GM12878 (cell line): ENCODE measurements around the gene UQCR10. TPM values are rescaled to one million over a fixed set of nuclear protein-coding genes. Genes with fewer than 3 reads are reported as not detected.

Experiments
- ATAC-seq: fragments of 200-7000 bp; cut with Tn5 transposase; 3 replicates; pipeline ENCODE4 v1.9.1; 2020; ENCODE audit warnings: mild to moderate bottlenecking, moderate library complexity
- BruUV-seq: library from RNA; stranded (reverse); fragments of 400-500 nt; replicated peaks from 2 replicates; lab custom pipeline; 2021; lab: Mats Ljungman, UMichigan
- CTCF ChIA-PET: fragments of 300-600 bp; sonication (Branson Sonifier 250); formaldehyde crosslinking; extraction: SDS; loops from one replicate; lab custom pipeline; 2021; ENCODE audit warnings: inconsistent platforms; lab: Yijun Ruan, JAX
- POLR2A ChIA-PET: fragments of 350-600 bp; formaldehyde crosslinking; extraction: SDS; loops from one replicate; lab custom pipeline; 2021; ENCODE audit warnings: inconsistent platforms; lab: Charles Lee
- RAD21 ChIA-PET: fragments of 300-600 bp; sonication (Branson Sonifier 250); formaldehyde crosslinking; loops from one replicate; lab custom pipeline; 2023; ENCODE audit warnings: antibody characterized with exemption; ENCODE audit not compliant: unreplicated experiment; lab: Charles Lee
- SMC1A ChIA-PET: fragments of 300-600 bp; sonication (Branson Sonifier 250); formaldehyde crosslinking; loops from one replicate; lab custom pipeline; 2023; ENCODE audit not compliant: unreplicated experiment, uncharacterized antibody; lab: Charles Lee
- DNase-seq: peaks from one replicate; pipeline ENCODE4 v3.0.0-alpha.2; 2011; ENCODE audit warnings: low read depth, low spot score
- FAIRE-seq: peaks from 3 replicates; lab custom pipeline; 2011; peaks lifted over from hg19 to GRCh38; lab: Jason Lieb, UNC
- H2AFZ ChIP-seq: 2 replicates; pipeline ENCODE4 v1.6.0; 2011; ENCODE audit warnings: low read depth, low read length, control low read depth; ENCODE audit not compliant: control insufficient read depth
- H3K27ac ChIP-seq: 2 replicates; pipeline ENCODE4 v1.5.1; 2011; ENCODE audit warnings: control low read depth; ENCODE audit not compliant: control insufficient read depth, insufficient read depth
- H3K27me3 ChIP-seq, 2 experiments: replicated peaks in 1 of 2; 2 replicates each; pipeline versions ENCODE4 v1.6.0 to v1.6.1; 2011; ENCODE audit warnings: low read length in 1 of 2; ENCODE audit not compliant: control insufficient read depth in 2 of 2, insufficient read depth in 2 of 2
- H3K36me3 ChIP-seq, 2 experiments: 2 replicates each; pipeline ENCODE4 v1.5.1; 2011; ENCODE audit warnings: low read length in 1 of 2; ENCODE audit not compliant: control insufficient read depth in 2 of 2, insufficient read depth in 2 of 2
- H3K4me1 ChIP-seq: 2 replicates; pipeline ENCODE4 v1.6.1; 2011; ENCODE audit warnings: mild to moderate bottlenecking, low read length, moderate library complexity, mixed read lengths; ENCODE audit not compliant: control insufficient read depth, insufficient read depth
- H3K4me2 ChIP-seq: 2 replicates; pipeline ENCODE4 v1.6.0; 2011; ENCODE audit warnings: control low read depth; ENCODE audit not compliant: control insufficient read depth, insufficient read depth
- H3K4me3 ChIP-seq: fragments of 200-600 bp; sonication (generic); 2 replicates; pipeline ENCODE4 v1.5.1; 2016
- H3K79me2 ChIP-seq: 2 replicates; pipeline ENCODE4 v1.6.0; 2011; ENCODE audit warnings: low read length; ENCODE audit not compliant: control insufficient read depth, insufficient read depth
- H3K9ac ChIP-seq: 2 replicates; pipeline ENCODE4 v1.8.0; 2011; ENCODE audit warnings: low read length, control low read depth, mixed read lengths; ENCODE audit not compliant: control insufficient read depth, insufficient read depth
- H3K9me3 ChIP-seq: replicated peaks from 3 replicates; pipeline ENCODE4 v1.5.1; 2011; ENCODE audit warnings: mild to moderate bottlenecking, low read length; ENCODE audit not compliant: control insufficient read depth, insufficient read depth
- H4K20me1 ChIP-seq: 2 replicates; pipeline ENCODE4 v1.6.0; 2011; ENCODE audit not compliant: control insufficient read depth, insufficient read depth
- BCL11A ChIP-seq: IDR thresholded peaks from 2 replicates; pipeline ENCODE4 v1.6.1; 2011; ENCODE audit warnings: low read depth, low read length
- FOS ChIP-seq: IDR thresholded peaks from 3 replicates; pipeline ENCODE4 v1.6.1; 2011; ENCODE audit warnings: borderline replicate concordance; ENCODE audit not compliant: insufficient read length; ENCODE audit errors: extremely low read depth
- NR2F1 ChIP-seq: fragments of 450-650 bp; conservative IDR thresholded peaks from 2 replicates; pipeline ENCODE4 v1.6.1; 2017; ENCODE audit warnings: mild to moderate bottlenecking
- SMARCA5 ChIP-seq: fragments of 450-650 bp; IDR thresholded peaks from 2 replicates; pipeline ENCODE4 v1.6.1; 2017; ENCODE audit warnings: mild to moderate bottlenecking
- SP1 ChIP-seq: IDR thresholded peaks from one replicate; pipeline ENCODE4 v1.6.1; 2011; ENCODE audit warnings: low read depth, low read length
- SREBF2 ChIP-seq: IDR thresholded peaks from 2 replicates; pipeline ENCODE4 v1.6.1; 2012; ENCODE audit warnings: mild to moderate bottlenecking, low read length
- SUZ12 ChIP-seq: fragments of 200-600 bp; sonication (generic); IDR thresholded peaks from one replicate; pipeline ENCODE4 v1.6.1; 2018; ENCODE audit warnings: antibody characterized with exemption, mild to moderate bottlenecking; ENCODE audit not compliant: unreplicated experiment
- WGBS: methylation state at CpG from one replicate; pipeline ENCODE4 v1.1.6; 2016; ENCODE audit warnings: low lambda C conversion rate; ENCODE audit not compliant: insufficient replicate concordance, insufficient coverage; ENCODE audit errors: missing lambda C conversion rate; 5-methylcytosine and 5-hydroxymethylcytosine counted together
- in situ Hi-C: fragments of 300-500 bp; cut with MboI; formaldehyde crosslinking; loops from 9 replicates; pipeline ENCODE4 v1.14.3; 2018; ENCODE audit warnings: mixed read lengths
- intact Hi-C: fragments of 100-400 bp; cut with micrococcal nuclease; formaldehyde crosslinking; loops from one replicate; pipeline ENCODE4 v1.14.2; 2022; ENCODE audit not compliant: unreplicated experiment
- polyA plus RNA-seq, 11 experiments: library from polyadenylated mRNA; depleted of rRNA in 4 of 11; unstranded in 6 of 11; stranded (reverse) in 5 of 11; fragments of >200 nt; fragmentation: Nextera tagmentation in 4 of 11; fragmentation: Illumina TruSeq in 1 of 11; extraction: Ambion mirVana in 4 of 11; extraction: Trizol in 1 of 11; gene quantifications; 1 replicate in 1 of 11; 2 replicates in 10 of 11; pipeline versions ENCODE4 v1.2.1 to v1.2.3, GENCODE V29; 2011 to 2016; ENCODE audit warnings: inconsistent platforms in 2 of 11, missing spikeins in 2 of 11, low read depth in 1 of 11
- total RNA-seq, 4 experiments: library from RNA; depleted of rRNA in 3 of 4; stranded (reverse); fragments of >200 nt in 3 of 4; fragmentation: Illumina TruSeq in 1 of 4; extraction: Trizol in 1 of 4; gene quantifications; 2 replicates each; pipeline versions ENCODE4 v1.2.1 to v1.2.3, GENCODE V29; 2013 to 2021
- TF ChIP-seq, protein P1 (sequence below): fragments of 450-650 bp; IDR thresholded peaks from 2 replicates; pipeline ENCODE4 v1.6.1; 2017; ENCODE audit warnings: mild to moderate bottlenecking, moderate library complexity

UQCR10 gene
- total and polyA plus RNA-seq, 10 of the 15 experiments (the other 5 are each of a cell fraction or from before 2014, with no cell fraction given): 144 to 1,021 (median 214) TPM

DNA sequence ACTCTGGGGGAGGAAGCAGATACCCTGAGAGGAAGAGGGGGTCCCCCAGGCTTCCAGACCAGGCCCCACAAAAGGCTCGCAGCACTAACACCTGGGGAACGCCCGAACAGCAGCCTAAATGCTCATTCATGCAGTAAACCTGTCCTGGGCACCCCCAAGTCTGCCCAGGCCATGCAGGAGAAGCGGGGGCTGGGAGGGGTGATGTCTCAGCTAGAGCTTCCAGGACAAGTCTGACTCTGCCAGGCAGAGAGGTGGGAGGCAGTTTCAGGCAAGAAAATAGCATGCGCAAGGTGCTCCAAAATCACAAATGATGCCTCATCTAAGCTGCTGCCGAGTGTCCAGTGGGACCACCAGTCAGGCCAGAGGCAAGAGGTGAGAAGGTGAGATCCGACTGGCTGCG is 32.8 kb upstream of the UQCR10 start:
- no peaks in the 10 kb centered on the region for H4K20me1 ChIP-seq
- H3K27me3 ChIP-seq: no peaks in the 10 kb centered on the region
- RAD21 ChIA-PET: interaction anchor here (1.4 kb wide), 1 partner anchor 271 kb away, joined by 3 read pairs; no protein-coding TSS in a partner anchor
- H2AFZ ChIP-seq: no peak overlapping the region
- no peaks in the 10 kb centered on the region for H3K9me3 ChIP-seq
- FAIRE-seq: no peak
- TF ChIP-seq FOS (no peak), SMARCA5 (no peak), BCL11A (no peak), SP1 (no peak), NR2F1 (no peak), SUZ12 (no peak), SREBF2 (no peak)
- TF ChIP-seq, protein P1, sequence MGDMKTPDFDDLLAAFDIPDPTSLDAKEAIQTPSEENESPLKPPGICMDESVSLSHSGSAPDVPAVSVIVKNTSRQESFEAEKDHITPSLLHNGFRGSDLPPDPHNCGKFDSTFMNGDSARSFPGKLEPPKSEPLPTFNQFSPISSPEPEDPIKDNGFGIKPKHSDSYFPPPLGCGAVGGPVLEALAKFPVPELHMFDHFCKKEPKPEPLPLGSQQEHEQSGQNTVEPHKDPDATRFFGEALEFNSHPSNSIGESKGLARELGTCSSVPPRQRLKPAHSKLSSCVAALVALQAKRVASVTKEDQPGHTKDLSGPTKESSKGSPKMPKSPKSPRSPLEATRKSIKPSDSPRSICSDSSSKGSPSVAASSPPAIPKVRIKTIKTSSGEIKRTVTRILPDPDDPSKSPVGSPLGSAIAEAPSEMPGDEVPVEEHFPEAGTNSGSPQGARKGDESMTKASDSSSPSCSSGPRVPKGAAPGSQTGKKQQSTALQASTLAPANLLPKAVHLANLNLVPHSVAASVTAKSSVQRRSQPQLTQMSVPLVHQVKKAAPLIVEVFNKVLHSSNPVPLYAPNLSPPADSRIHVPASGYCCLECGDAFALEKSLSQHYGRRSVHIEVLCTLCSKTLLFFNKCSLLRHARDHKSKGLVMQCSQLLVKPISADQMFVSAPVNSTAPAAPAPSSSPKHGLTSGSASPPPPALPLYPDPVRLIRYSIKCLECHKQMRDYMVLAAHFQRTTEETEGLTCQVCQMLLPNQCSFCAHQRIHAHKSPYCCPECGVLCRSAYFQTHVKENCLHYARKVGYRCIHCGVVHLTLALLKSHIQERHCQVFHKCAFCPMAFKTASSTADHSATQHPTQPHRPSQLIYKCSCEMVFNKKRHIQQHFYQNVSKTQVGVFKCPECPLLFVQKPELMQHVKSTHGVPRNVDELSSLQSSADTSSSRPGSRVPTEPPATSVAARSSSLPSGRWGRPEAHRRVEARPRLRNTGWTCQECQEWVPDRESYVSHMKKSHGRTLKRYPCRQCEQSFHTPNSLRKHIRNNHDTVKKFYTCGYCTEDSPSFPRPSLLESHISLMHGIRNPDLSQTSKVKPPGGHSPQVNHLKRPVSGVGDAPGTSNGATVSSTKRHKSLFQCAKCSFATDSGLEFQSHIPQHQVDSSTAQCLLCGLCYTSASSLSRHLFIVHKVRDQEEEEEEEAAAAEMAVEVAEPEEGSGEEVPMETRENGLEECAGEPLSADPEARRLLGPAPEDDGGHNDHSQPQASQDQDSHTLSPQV: no peak
- TF ChIP-seq, all 136 proteins: peak for 0
- BruUV-seq: no TSS peak
- H3K9ac ChIP-seq: no peak overlapping the region
- no peak for DNase-seq
- in situ Hi-C loops (no loop called here), intact Hi-C loops (no loop called here)
- WGBS: 73% methylated on average over 8 of the region's 8 CpGs
- ChIA-PET POLR2A (interaction anchor here (0.5 kb wide), 1 partner anchor 219 kb away, joined by 4 read pairs; no protein-coding TSS in a partner anchor), SMC1A (no interaction called here), CTCF (no interaction called here)
- H3K27ac ChIP-seq: no peak overlapping the region
- H3K4me1 ChIP-seq: peaks cover 3% of the 10 kb centered on the region; the same call in 1 of the 2 replicates
- no peaks in the 10 kb centered on the region for H3K79me2 ChIP-seq
- H3K4me2 ChIP-seq: no peak overlapping the region
- H3K4me3 ChIP-seq: no peak overlapping the region
- no peaks in the 10 kb centered on the region; a peak in 1 of 4 replicates for H3K36me3 ChIP-seq
- no peak for ATAC-seq
